HepG2 (cell line): ENCODE measurements around the gene SF3B6. TPM values are rescaled to one million over a fixed set of nuclear protein-coding genes. Genes with fewer than 3 reads are reported as not detected.

Source experiments
- CENPT ChIP-seq: sonication (generic); formaldehyde crosslinking; IDR thresholded peaks from 2 replicates; pipeline ENCODE4 v1.8.0; 2022; ENCODE audit warnings: low read depth, mild to moderate bottlenecking, moderate library complexity, missing genetic modification reagents
- GLMP ChIP-seq: sonication (generic); formaldehyde crosslinking; IDR thresholded peaks from 2 replicates; pipeline ENCODE4 v1.9.0; 2021; ENCODE audit warnings: missing genetic modification reagents, mild to moderate bottlenecking, borderline replicate concordance
- HDAC2 ChIP-seq: sonication (generic); formaldehyde crosslinking; IDR thresholded peaks from 2 replicates; pipeline ENCODE4 v1.4.0; 2020; ENCODE audit warnings: missing genetic modification reagents
- HHEX ChIP-seq: IDR thresholded peaks from 2 replicates; pipeline ENCODE4 v1.6.1; 2016; ENCODE audit warnings: control low read depth
- HNRNPH1 ChIP-seq: fragments of 200-400 bp; formaldehyde crosslinking; optimal IDR thresholded peaks from 2 replicates; pipeline ENCODE3; 2017; ENCODE audit warnings: mild to moderate bottlenecking, low read depth, low read length
- HOXA7 ChIP-seq: sonication (generic); formaldehyde crosslinking; IDR thresholded peaks from 2 replicates; pipeline ENCODE4 v1.8.1; 2022; ENCODE audit warnings: mild to moderate bottlenecking, missing genetic modification reagents, moderate library complexity
- KMT2A ChIP-seq: sonication (generic); formaldehyde crosslinking; IDR thresholded peaks from 2 replicates; pipeline ENCODE4 v1.4.0; 2020; ENCODE audit warnings: missing genetic modification reagents
- MZF1 ChIP-seq: sonication (generic); formaldehyde crosslinking; IDR thresholded peaks from 2 replicates; pipeline ENCODE4 v1.8.1; 2023; ENCODE audit warnings: mild to moderate bottlenecking, missing genetic modification reagents, borderline replicate concordance
- NCOR1 ChIP-seq: fragments of 200-600 bp; sonication (generic); IDR thresholded peaks from 2 replicates; pipeline ENCODE4 v1.7.0; 2017; ENCODE audit warnings: antibody characterized with exemption, low read length, borderline replicate concordance
- REL ChIP-seq: sonication (generic); formaldehyde crosslinking; conservative IDR thresholded peaks from 2 replicates; pipeline ENCODE4 v1.8.0; 2022; ENCODE audit warnings: mild to moderate bottlenecking, missing genetic modification reagents, moderate library complexity
- REPIN1 ChIP-seq: sonication (generic); formaldehyde crosslinking; IDR thresholded peaks from 2 replicates; pipeline ENCODE4 v1.8.0; 2022; ENCODE audit warnings: missing genetic modification reagents, low read depth, mild to moderate bottlenecking, borderline replicate concordance
- RFX1 ChIP-seq: fragments of 450-650 bp; IDR thresholded peaks from 2 replicates; pipeline ENCODE4 v1.6.1; 2017
- SP1 ChIP-seq, 2 experiments: fragments of 450-650 bp in 1 of 2; sonication (generic) in 1 of 2; formaldehyde crosslinking in 1 of 2; IDR thresholded peaks; 2 replicates each; pipeline versions ENCODE4 v1.4.0 to v1.6.1; 2016 to 2020; ENCODE audit warnings: missing genetic modification reagents in 1 of 2
- SP2 ChIP-seq: sonication (generic); formaldehyde crosslinking; IDR thresholded peaks from 2 replicates; pipeline ENCODE4 v1.5.1; 2020; ENCODE audit warnings: mild to moderate bottlenecking, missing genetic modification reagents
- TARDBP ChIP-seq: sonication (generic); formaldehyde crosslinking; IDR thresholded peaks from 2 replicates; pipeline ENCODE4 v1.8.0; 2022; ENCODE audit warnings: mild to moderate bottlenecking, missing genetic modification reagents
- ZBTB10 ChIP-seq: sonication (generic); formaldehyde crosslinking; IDR thresholded peaks from 2 replicates; pipeline ENCODE4 v1.4.0; 2020; ENCODE audit warnings: missing genetic modification reagents, borderline replicate concordance
- ZKSCAN1 ChIP-seq: fragments of 150-350 bp; IDR thresholded peaks from 2 replicates; pipeline ENCODE4 v1.6.1; 2014; ENCODE audit warnings: low read length
- ZNF256 ChIP-seq: sonication (generic); formaldehyde crosslinking; conservative IDR thresholded peaks from 2 replicates; pipeline ENCODE4 v1.4.0; 2020; ENCODE audit warnings: missing genetic modification reagents
- ZNF430 ChIP-seq: sonication (generic); formaldehyde crosslinking; IDR thresholded peaks from 2 replicates; pipeline ENCODE4 v1.9.0; 2021; ENCODE audit warnings: mild to moderate bottlenecking, missing genetic modification reagents
- ZNF614 ChIP-seq: IDR thresholded peaks from 2 replicates; pipeline ENCODE4 v1.6.1; 2018; ENCODE audit warnings: missing biosample characterization, missing genetic modification reagents, inconsistent platforms, borderline replicate concordance
- ZNF674 ChIP-seq: sonication (generic); formaldehyde crosslinking; IDR thresholded peaks from 2 replicates; pipeline ENCODE4 v1.5.0; 2020; ENCODE audit warnings: low read depth, mild to moderate bottlenecking, missing genetic modification reagents
- ZNF703 ChIP-seq: sonication (generic); formaldehyde crosslinking; IDR thresholded peaks from 2 replicates; pipeline ENCODE4 v1.5.1; 2020; ENCODE audit warnings: missing genetic modification reagents, mild to moderate bottlenecking, moderate library complexity, borderline replicate concordance
- ZNF788 ChIP-seq: sonication (generic); formaldehyde crosslinking; IDR thresholded peaks from 2 replicates; pipeline ENCODE4 v1.5.0; 2020; ENCODE audit warnings: mild to moderate bottlenecking, missing genetic modification reagents, borderline replicate concordance
- ZXDC ChIP-seq: sonication (generic); formaldehyde crosslinking; IDR thresholded peaks from 2 replicates; pipeline ENCODE4 v1.5.0; 2020; ENCODE audit warnings: mild to moderate bottlenecking, missing genetic modification reagents
- polyA plus RNA-seq, 8 experiments: library from polyadenylated mRNA; depleted of rRNA in 3 of 8; stranded (reverse) in 7 of 8; unstranded in 1 of 8; fragments of >200 nt; fragmentation: Illumina TruSeq in 4 of 8; extraction: Trizol in 4 of 8; gene quantifications; 2 replicates each; pipeline versions ENCODE4 v1.2.1 to v1.2.3, GENCODE V29; 2011 to 2016; ENCODE audit warnings: low read depth in 4 of 8, missing spikeins in 1 of 8, mixed read lengths in 1 of 8; ENCODE audit not compliant: insufficient read depth in 1 of 8
- total RNA-seq, 5 experiments: library from RNA; depleted of rRNA; stranded (reverse); fragments of >200 nt; fragmentation: Illumina TruSeq; extraction: Trizol; gene quantifications; 2 replicates each; pipeline ENCODE4 v1.2.3, GENCODE V29; 2016; ENCODE audit warnings: low read depth in 1 of 5

Gene SF3B6
- total and polyA plus RNA-seq, 2 of the 13 experiments (the other 11 are each of a cell fraction or from before 2014, with no cell fraction given): 177 to 182 TPM

- TF ChIP-seq ZXDC (peak; percentile 77; the same call in 1 of the 2 replicates), NCOR1 (no peak), ZNF788 (CRISPR knock-in tag) (peak; percentile 52; the same call in 1 of the 2 replicates), CENPT (peak; percentile 90), KMT2A (CRISPR knock-in tag) (no peak; the same call in none of the 2 replicates), SP1 (IDR thresholded peaks at IDR 0.05) (no peak), SP1 (CRISPR knock-in tag; IDR thresholded peaks at IDR 0.05) (no peak), ZNF703 (CRISPR knock-in tag) (no peak), SP2 (CRISPR knock-in tag) (peak; percentile 89), MZF1 (CRISPR knock-in tag) (no peak), ZNF614 (peak; percentile 26; the same call in 1 of the 2 replicates), REPIN1 (CRISPR knock-in tag) (peak; percentile 80; the same call in 1 of the 2 replicates), ZNF430 (CRISPR knock-in tag) (no peak; the same call in 1 of the 2 replicates), HOXA7 (no peak), ZNF256 (CRISPR knock-in tag) (no peak; the same call in 1 of the 2 replicates), HNRNPH1 (no peak), ZNF674 (CRISPR knock-in tag) (no peak), HHEX (CRISPR knock-in tag) (no peak), ZKSCAN1 (no peak), REL (CRISPR knock-in tag) (peak; percentile 72; the same call in 1 of the 2 replicates), RFX1 (no peak), TARDBP (CRISPR knock-in tag) (0 out of 2 replicates have a peak, but pooled peaks have one; percentile 33), HDAC2 (CRISPR knock-in tag) (peak; percentile 58), GLMP (CRISPR knock-in tag) (peak; percentile 82; the same call in 1 of the 2 replicates), ZBTB10 (peak; percentile 77)
Observed at GRCh38 chr2:24123195-24123921, 47.2 kb upstream of the SF3B6 start, which contains the start of the genes FAM228B and PFN4 (continued).
